Brain microvascular endothelial cell (primary cell): ENCODE results near the gene CLCA4.

Source experiments
- DNase-seq: peaks from one replicate; pipeline ENCODE4 v3.0.0-alpha.2; 2020
- H3K27ac ChIP-seq: fragments of 250-450 bp; sonication (Bioruptor Pico); 2 replicates; pipeline ENCODE4 v1.5.1; 2020; ENCODE audit warnings: mild to moderate bottlenecking, moderate library complexity
- H3K27me3 ChIP-seq: fragments of 250-450 bp; sonication (Bioruptor Pico); replicated peaks from 2 replicates; pipeline ENCODE4 v1.5.1; 2020; ENCODE audit warnings: mild to moderate bottlenecking
- H3K36me3 ChIP-seq: fragments of 250-450 bp; sonication (Bioruptor Pico); replicated peaks from 2 replicates; pipeline ENCODE4 v1.5.1; 2020; ENCODE audit warnings: mild to moderate bottlenecking
- H3K4me3 ChIP-seq: 2 replicates; pipeline ENCODE4 v1.5.1; 2011; ENCODE audit warnings: low read depth, mild to moderate bottlenecking, control low read depth, low read length, moderate library complexity
- in situ Hi-C: cut with HindIII; loops from 2 replicates; pipeline ENCODE4 v1.10.0; 2017; ENCODE audit warnings: low sequenced_read_pairs, low pct_ligation_motif_present
- TF ChIP-seq, protein P1 (sequence below): IDR thresholded peaks from 2 replicates; pipeline ENCODE4 v1.5.1; 2011; ENCODE audit warnings: low read depth, mild to moderate bottlenecking, moderate library complexity, low read length, control low read depth, inconsistent platforms; ENCODE audit errors: missing control alignments

The CLCA4 gene

DNA sequence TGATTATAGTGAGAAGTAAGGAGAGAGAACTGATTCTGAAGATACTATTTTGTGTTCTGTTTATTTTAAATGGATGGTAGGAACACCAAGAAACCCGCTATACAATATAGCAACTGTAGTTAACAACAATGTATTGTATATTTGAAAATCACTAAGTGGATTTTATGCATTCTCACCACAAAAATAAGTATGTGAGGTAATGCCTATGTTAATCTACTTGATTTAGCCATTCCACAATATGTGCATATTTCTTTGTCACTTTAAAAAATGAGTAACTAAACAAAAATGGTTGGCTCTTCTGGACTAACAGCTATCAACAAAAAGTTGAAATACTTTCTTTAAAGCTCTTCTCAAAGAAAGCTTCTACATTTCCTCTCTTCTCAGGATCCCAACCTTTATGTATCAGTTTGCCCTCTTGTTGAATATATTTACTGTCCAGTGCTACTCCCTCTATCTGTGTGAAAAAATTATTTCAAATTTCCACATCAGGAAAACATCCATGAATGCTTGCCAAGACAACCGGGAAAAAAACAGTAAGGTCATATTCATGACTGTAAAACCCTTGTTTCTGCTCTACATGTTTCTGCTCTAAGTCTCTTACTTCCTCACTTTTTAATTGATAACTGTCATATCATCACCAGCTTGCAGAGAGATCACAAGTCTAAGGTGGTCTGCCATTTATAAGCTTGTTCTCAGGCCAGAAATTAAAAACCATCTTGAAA lies 27.0 kb downstream of the CLCA4 start:
- in situ Hi-C loops: no loop called here
- no peak for DNase-seq
- TF ChIP-seq, protein P1, sequence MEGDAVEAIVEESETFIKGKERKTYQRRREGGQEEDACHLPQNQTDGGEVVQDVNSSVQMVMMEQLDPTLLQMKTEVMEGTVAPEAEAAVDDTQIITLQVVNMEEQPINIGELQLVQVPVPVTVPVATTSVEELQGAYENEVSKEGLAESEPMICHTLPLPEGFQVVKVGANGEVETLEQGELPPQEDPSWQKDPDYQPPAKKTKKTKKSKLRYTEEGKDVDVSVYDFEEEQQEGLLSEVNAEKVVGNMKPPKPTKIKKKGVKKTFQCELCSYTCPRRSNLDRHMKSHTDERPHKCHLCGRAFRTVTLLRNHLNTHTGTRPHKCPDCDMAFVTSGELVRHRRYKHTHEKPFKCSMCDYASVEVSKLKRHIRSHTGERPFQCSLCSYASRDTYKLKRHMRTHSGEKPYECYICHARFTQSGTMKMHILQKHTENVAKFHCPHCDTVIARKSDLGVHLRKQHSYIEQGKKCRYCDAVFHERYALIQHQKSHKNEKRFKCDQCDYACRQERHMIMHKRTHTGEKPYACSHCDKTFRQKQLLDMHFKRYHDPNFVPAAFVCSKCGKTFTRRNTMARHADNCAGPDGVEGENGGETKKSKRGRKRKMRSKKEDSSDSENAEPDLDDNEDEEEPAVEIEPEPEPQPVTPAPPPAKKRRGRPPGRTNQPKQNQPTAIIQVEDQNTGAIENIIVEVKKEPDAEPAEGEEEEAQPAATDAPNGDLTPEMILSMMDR: no peak

DNA sequence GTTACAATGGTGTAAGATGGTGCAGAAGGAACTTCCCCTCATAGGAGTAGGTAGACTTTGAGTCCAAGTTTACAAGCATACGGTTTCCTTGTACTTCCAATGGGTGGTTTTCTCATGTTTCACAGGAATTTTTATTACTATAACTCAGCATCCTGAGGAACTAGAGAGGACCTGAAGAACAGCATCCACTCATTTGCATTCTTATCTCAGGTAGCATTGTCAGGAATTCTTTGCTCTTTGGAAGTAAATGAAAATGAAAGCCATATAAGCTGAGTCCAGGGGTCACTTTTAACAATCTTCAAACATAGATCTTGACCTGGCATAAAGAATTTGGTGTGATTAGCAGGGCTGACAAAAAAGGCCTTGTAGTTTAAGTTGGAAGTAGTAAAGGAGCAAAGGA lies 34.4 kb downstream of the CLCA4 start:
- in situ Hi-C loops: no loop called here
- Histone ChIP-seq H3K27ac (no peak overlapping the region), H3K27me3 (no peaks in the 10 kb centered on the region), H3K4me3 (no peak overlapping the region), H3K36me3 (no peaks in the 10 kb centered on the region)
- DNase-seq: no peak
- TF ChIP-seq, protein P1: no peak

More for the DNA sequence above, 27.0 kb downstream of the CLCA4 start:
- Histone ChIP-seq H3K27ac (no peak overlapping the region), H3K4me3 (no peak overlapping the region), H3K36me3 (no peaks in the 10 kb centered on the region), H3K27me3 (no peaks in the 10 kb centered on the region)

DNA sequence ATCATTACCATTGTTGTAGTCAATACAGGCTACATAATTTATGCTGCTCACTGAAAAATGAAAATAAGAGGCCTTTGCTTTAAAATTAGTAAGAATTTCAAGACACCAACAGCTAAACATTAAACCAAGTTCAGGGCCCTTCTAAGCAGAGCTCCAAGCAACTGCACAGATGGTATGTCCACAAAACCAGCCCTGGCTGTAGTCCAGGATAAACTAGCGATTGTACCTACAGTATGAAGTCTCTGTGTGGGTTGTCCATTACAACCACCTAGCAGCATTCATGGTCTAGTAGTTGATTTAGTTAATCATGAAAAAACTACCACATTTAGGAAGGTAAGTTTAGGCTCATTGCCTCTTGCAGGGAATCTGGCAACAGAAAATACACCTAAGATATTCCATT lies 35.3 kb downstream of the CLCA4 start:
- in situ Hi-C loops: no loop called here
- H3K27me3 ChIP-seq: no peaks in the 10 kb centered on the region
- no peak for DNase-seq
- TF ChIP-seq, protein P1: no peak
- H3K4me3 ChIP-seq: no peak overlapping the region
- no peaks in the 10 kb centered on the region for H3K36me3 ChIP-seq
- no peak overlapping the region for H3K27ac ChIP-seq

DNA sequence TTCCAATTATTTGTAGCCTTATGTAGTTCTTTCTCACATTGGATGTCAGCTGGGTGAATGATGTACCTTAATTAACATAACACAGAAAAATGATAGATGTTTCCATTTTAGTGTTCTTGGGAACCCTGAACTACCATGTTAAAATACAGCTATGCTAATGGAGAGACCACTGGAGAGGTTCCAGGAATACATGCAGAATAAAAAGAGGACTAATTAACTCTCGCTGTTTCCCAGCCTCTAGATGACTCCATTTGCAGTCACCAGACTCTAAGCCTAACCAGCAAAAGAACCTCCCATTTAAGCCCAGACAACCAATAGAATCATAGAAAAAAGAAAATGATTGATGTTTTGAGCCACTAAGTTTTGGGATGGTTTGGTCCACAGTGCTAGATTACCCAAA lies 36.2 kb downstream of the CLCA4 start:
- no peaks in the 10 kb centered on the region for H3K36me3 ChIP-seq
- in situ Hi-C loops: no loop called here
- H3K4me3 ChIP-seq: no peak overlapping the region
- DNase-seq: no peak
- TF ChIP-seq, protein P1: no peak
- H3K27ac ChIP-seq: no peak overlapping the region
- no peaks in the 10 kb centered on the region for H3K27me3 ChIP-seq

DNA sequence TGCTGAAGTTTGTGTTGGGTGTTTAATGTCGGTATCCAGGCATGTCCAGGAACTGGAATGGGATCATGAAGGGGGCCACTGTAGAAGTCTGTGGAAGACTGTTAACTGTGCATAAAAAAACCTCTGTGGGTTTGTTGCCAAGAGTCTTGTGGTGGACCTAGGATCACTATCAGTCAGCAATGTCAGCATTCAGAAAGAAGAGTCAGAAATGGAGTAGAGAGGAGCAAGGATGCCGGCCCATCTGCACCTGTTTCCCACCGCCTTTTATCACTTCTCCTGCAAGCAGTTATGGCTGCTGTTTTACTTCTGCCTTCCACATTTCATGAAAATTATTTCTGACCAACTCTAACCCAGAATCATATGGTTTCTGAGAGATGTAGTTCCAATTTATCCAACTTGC lies 36.7 kb downstream of the CLCA4 start:
- H3K36me3 ChIP-seq: no peaks in the 10 kb centered on the region
- H3K27me3 ChIP-seq: no peaks in the 10 kb centered on the region
- in situ Hi-C loops: no loop called here
- no peak overlapping the region for H3K27ac ChIP-seq
- TF ChIP-seq, protein P1: no peak
- no peak for DNase-seq
- H3K4me3 ChIP-seq: no peak overlapping the region

DNA sequence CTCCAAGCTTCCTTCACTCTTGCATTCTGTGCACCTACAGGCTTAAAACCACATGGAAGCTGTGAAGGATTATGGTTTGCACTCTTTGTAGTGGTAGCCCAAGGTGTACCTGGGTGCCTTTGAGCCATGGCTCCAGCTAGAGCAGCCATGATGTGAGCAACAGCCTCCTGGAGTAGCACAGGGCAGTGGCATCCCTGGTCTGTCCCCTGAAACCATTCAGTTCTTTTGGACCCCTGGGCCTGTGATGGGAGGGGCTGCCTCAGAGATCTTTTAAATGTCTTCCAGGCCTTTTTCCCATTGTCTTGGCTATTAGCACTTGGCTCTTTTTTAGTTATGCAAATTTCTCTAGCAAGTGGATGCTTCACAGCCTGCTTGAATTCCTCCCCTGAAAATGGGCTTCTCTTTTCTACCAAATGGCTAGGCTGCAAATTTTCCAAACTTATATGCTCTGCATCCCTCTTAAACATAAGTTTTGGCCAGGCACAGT lies 47.4 kb downstream of the CLCA4 start:
- in situ Hi-C loops: no loop called here
- Histone ChIP-seq H3K27me3 (no peaks in the 10 kb centered on the region), H3K27ac (no peak overlapping the region), H3K4me3 (no peak overlapping the region), H3K36me3 (no peaks in the 10 kb centered on the region)
- TF ChIP-seq, protein P1: no peak
- DNase-seq: no peak
